Parathyroid adenoma (tissue), 2 donors: ENCODE results near the gene RASGEF1C.

Experiments
- H2AFZ ChIP-seq: fragments of 300-600 bp; sonication (generic); one replicate; pipeline ENCODE4 v1.7.0; 2017; ENCODE audit warnings: antibody characterized with exemption, mild to moderate bottlenecking
- H3K27ac ChIP-seq: fragments of 300-600 bp; sonication (generic); one replicate; pipeline ENCODE4 v1.7.0; 2017
- H3K27me3 ChIP-seq: fragments of 300-600 bp; sonication (generic); one replicate; pipeline ENCODE4 v1.7.0; 2017; ENCODE audit warnings: low read length; ENCODE audit not compliant: control insufficient read depth, insufficient read depth
- H3K36me3 ChIP-seq: fragments of 300-600 bp; sonication (generic); one replicate; pipeline ENCODE4 v1.7.0; 2017; ENCODE audit warnings: low read length; ENCODE audit not compliant: control insufficient read depth, insufficient read depth
- H3K4me1 ChIP-seq: fragments of 300-600 bp; sonication (generic); one replicate; pipeline ENCODE4 v1.7.0; 2017; ENCODE audit warnings: control low read depth
- H3K4me2 ChIP-seq: fragments of 300-600 bp; sonication (generic); one replicate; pipeline ENCODE4 v1.7.0; 2017; ENCODE audit warnings: low read length
- H3K4me3 ChIP-seq: fragments of 300-600 bp; sonication (generic); one replicate; pipeline ENCODE4 v1.7.0; 2017; ENCODE audit warnings: low read depth, low read length
- H3K79me2 ChIP-seq: fragments of 300-600 bp; sonication (generic); one replicate; pipeline ENCODE4 v1.7.0; 2017; ENCODE audit warnings: control low read depth
- H3K9ac ChIP-seq: fragments of 300-600 bp; sonication (generic); one replicate; pipeline ENCODE4 v1.7.0; 2017; ENCODE audit warnings: mild to moderate bottlenecking
- H3K9me3 ChIP-seq: fragments of 300-600 bp; sonication (generic); one replicate; pipeline ENCODE4 v1.7.0; 2017; ENCODE audit warnings: low read length; ENCODE audit not compliant: control insufficient read depth
- CTCF ChIP-seq: fragments of 300-600 bp; sonication (generic); IDR thresholded peaks from one replicate; pipeline ENCODE4 v1.7.0; 2017; ENCODE audit warnings: antibody characterized with exemption, mild to moderate bottlenecking
- donor health status: primary hyperparathyroidism.

Gene RASGEF1C

GRCh38 chr5:180135967-180136629 is 72.9 kb downstream of the RASGEF1C start:
- no peak for TF ChIP-seq CTCF
- Histone ChIP-seq H3K36me3 (no peaks in the 10 kb centered on the region), H3K4me3 (no peak overlapping the region), H3K79me2 (no peaks in the 10 kb centered on the region), H2AFZ (no peak overlapping the region), H3K4me1 (no peaks in the 10 kb centered on the region), H3K9me3 (no peaks in the 10 kb centered on the region), H3K4me2 (no peak overlapping the region), H3K9ac (no peak overlapping the region), H3K27me3 (no peaks in the 10 kb centered on the region), H3K27ac (no peak overlapping the region)

- no peaks in the 10 kb centered on the region for H3K79me2 ChIP-seq
- TF ChIP-seq CTCF, result no peak
These were observed 73.7 kb downstream of the RASGEF1C start for GRCh38 chr5:180135128-180135955.

GRCh38 chr5:180133971-180134508 is 75.0 kb downstream of the RASGEF1C start:
- TF ChIP-seq CTCF, result no peak
- H3K27ac ChIP-seq, result no peak overlapping the region
- H2AFZ ChIP-seq, result no peak overlapping the region

More at GRCh38 chr5:180135128-180135955, 73.7 kb downstream of the RASGEF1C start:
- no peaks in the 10 kb centered on the region for H3K9me3 ChIP-seq
- H3K36me3 ChIP-seq, result no peaks in the 10 kb centered on the region
- no peak overlapping the region for H3K4me2 ChIP-seq
- H3K9ac ChIP-seq, result no peak overlapping the region
- no peaks in the 10 kb centered on the region for H3K27me3 ChIP-seq
- no peak overlapping the region for H3K4me3 ChIP-seq
- no peaks in the 10 kb centered on the region for H3K4me1 ChIP-seq
- no peak overlapping the region for H3K27ac ChIP-seq
- H2AFZ ChIP-seq, result no peak overlapping the region

GRCh38 chr5:180133551-180133950 is 75.5 kb downstream of the RASGEF1C start:
- no peak overlapping the region for H3K9ac ChIP-seq
- no peaks in the 10 kb centered on the region for H3K4me1 ChIP-seq
- H3K27me3 ChIP-seq, result no peaks in the 10 kb centered on the region
- H2AFZ ChIP-seq, result no peak overlapping the region
- no peak for TF ChIP-seq CTCF
- no peaks in the 10 kb centered on the region for H3K36me3 ChIP-seq
- H3K4me2 ChIP-seq, result no peak overlapping the region
- no peaks in the 10 kb centered on the region for H3K9me3 ChIP-seq
- H3K79me2 ChIP-seq, result no peaks in the 10 kb centered on the region
- H3K4me3 ChIP-seq, result no peak overlapping the region
- no peak overlapping the region for H3K27ac ChIP-seq

More at GRCh38 chr5:180133971-180134508, 75.0 kb downstream of the RASGEF1C start:
- Histone ChIP-seq H3K36me3 (no peaks in the 10 kb centered on the region), H3K4me3 (no peak overlapping the region), H3K27me3 (no peaks in the 10 kb centered on the region), H3K79me2 (no peaks in the 10 kb centered on the region), H3K4me2 (no peak overlapping the region), H3K9ac (no peak overlapping the region), H3K4me1 (no peaks in the 10 kb centered on the region), H3K9me3 (no peaks in the 10 kb centered on the region)
